Gastrocnemius medialis (tissue), 4 donors: ENCODE measurements around the gene TMPRSS11B.
A peak's percentile ranks its signal among the peaks of the same experiment; 100 is the strongest.

Experiments
- CTCF ChIP-seq, 5 experiments: fragments of 450-650 bp in 3 of 5; fragments of 200-600 bp in 2 of 5; sonication (generic) in 2 of 5; IDR thresholded peaks in 4 of 5; conservative IDR thresholded peaks in 1 of 5; 1 replicate in 4 of 5; 2 replicates in 1 of 5; pipeline ENCODE4 v1.5.1; 2016 to 2019; ENCODE audit warnings: antibody characterized with exemption in 5 of 5, mild to moderate bottlenecking in 3 of 5, moderate library complexity in 3 of 5
- POLR2A ChIP-seq, 2 donors: fragments of 450-650 bp; IDR thresholded peaks; one replicate each; pipeline ENCODE4 v1.6.1; 2017; ENCODE audit warnings: antibody characterized with exemption in 2 of 2, mild to moderate bottlenecking in 2 of 2, moderate library complexity in 2 of 2

DNA sequence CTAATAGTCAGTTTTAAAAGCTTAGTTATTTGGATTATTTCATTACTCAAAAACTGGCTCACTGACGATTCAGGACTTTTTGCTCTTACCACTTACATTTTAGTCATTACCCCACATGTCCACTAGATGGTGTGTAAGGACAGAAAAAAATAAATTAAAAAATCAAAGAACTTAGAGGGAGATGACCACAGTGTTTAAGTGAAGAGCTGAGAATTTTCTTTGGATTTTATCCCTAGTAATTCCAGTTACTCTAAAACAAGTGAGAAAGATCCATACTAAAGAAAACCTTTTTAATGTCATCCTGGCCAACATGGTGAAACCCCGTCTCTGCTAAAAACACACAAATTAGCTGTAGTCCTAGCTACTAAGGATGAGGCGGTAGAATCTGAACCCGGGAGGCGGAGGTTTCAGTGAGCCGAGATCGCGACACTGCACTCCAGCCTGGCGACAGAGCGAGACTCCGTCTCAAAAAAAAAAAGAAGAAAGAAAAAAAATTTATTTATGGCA is 26.4 kb upstream of the TMPRSS11B start:
- TF ChIP-seq POLR2A (IDR thresholded peaks at IDR 0.05) (no peak), CTCF (IDR thresholded peaks at IDR 0.05 in 4 of 5, conservative IDR thresholded peaks at IDR 0.05 in 1 of 5) (peak; percentile 51 to 76 (median 73))
